HG02588 (cell line): Measurements from ENCODE around the gene ELFN1.

Source experiments
- ATAC-seq: cut with Tn5 transposase; IDR thresholded peaks from one replicate; pipeline ENCODE4 v1.9.1; 2021; ENCODE audit warnings: mild to moderate bottlenecking, moderate library complexity; ENCODE audit not compliant: unreplicated experiment

ELFN1 gene

GRCh38 chr7:1669954-1670893 lies at the start of gene ELFN1:
TSS of gene ELFN1 (plus strand) at chr7:1670277. CDS start at chr7:1744597, 74,320 bp downstream.
- no peak for ATAC-seq

DNA sequence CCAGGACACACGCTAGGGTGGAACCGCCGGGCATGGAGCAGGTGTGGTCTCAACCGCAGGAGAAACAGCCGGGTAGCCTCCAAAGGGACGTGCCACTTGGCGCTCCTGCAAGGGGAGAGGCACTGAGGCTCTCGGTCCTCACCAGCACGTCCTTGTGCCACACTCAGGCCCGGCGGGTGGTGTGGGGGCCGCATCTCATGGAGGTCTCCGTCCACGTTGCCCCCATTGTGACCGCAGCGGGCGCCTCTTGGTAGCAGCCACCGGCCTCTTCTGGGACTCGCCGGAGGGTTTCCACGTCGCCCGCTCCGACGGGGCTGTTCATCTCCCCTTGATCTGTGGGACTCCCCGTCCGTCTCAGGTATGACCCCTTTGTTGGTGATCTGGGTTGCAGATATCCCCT lies 49.2 kb upstream of the ELFN1 start:
- no peak for ATAC-seq

DNA sequence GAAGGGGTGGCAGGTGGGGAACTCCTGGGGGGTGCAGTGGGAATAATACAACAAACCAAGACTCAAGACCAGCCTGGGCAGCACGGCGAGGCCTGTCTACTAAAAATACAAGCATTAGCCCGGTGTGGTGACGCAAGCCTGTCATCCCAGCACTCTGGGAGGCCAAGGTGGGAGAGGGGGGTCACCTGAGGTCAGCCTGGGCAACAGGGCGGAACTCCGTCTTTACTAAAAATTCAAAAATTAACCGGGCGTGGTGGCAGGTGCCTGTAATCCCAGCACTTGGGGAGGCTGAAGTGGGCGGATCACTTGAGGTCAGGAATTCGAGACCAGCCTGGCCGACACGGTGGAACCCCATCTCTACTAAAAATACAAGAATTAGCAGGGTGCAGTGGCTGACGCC lies 48.4 kb upstream of the ELFN1 start:
- ATAC-seq = no peak

DNA sequence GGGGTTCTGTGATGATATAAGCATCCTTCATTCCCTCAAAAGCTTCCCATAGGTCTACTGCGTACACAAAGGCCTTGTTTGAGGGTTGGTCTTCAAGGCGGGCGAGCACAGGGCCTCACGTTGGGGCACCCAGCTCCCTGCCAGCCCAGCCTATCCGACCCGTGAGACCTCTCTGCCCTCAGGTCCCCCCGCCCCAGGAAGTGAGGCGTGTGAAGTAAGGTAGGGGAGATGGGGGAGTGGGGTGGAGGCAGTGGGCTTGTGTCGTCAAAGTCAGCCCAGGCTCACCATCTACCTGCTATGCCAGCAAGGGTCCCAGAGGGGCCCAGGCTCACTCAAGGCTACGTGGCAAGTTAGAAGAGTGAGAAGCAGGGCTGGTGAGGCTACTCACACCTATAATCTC lies 47.6 kb upstream of the ELFN1 start:
- ATAC-seq = no peak

GRCh38 chr7:1623810-1624209 lies 46.3 kb upstream of the ELFN1 start:
- no peak for ATAC-seq

GRCh38 chr7:1624999-1625927 lies 44.8 kb upstream of the ELFN1 start:
- no peak for ATAC-seq

DNA sequence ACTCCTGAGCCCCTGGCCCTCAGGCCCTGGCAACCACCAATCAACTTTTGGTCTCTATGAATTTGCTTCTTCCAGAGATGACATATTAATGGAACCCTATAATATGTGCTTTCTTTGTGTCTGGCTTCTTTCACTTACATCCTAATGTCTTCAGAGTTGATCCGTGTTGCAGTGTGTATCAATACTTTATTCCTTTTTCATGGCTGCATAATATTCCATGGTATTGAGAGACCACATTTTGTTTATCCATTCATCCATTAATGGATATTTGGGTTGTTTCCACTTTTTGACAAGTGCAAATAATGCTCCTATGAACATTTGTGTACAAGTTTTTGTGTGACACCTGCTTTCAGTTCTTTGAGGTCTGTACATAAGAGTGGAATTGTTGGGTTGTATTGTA lies 43.3 kb upstream of the ELFN1 start:
- ATAC-seq = no peak

DNA sequence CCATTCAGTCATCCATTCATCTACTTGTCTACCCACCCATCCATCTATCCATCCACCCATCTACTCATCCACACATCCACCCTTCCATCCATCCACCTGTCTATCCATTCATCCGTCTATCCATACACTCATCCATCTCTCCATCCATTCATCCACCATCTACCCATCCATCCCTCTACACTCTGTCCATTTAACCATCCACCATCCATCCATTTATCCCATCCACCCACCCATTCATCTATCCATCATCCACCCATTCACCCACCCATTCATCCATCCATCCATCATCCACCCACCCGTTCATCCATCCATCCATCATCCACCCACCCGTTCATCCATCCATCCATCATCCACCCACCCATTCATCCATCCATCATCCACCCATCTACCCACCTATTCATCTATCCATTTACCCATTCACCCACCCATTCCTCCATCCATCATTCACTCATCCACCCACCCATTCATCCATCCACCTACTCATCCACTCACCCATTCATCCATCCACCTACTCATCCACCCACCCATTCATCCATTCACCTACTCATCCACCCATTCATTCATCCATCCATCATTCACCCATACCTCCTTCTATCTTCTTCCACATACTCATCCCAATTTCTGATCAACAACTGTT lies 39.3 kb upstream of the ELFN1 start:
- ATAC-seq = no peak

DNA sequence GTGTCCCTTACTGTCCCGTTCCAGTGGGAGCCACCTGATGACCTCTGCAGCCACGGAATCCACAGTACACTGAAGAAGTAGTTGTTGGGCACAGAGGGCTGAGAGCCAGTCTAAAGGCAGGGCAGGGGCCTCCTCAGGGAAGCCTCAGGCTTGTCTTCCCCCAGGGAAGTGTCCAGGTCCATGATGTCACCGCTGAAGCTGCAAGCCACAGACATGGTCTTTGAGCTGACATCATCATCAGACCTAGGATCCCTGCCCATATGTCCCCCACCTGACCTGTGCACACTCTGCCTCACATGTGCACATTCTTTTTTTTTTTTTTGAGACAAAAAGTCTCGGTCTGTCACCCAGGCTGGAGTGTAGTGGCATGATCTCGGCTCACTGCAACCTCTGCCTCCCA lies 38.4 kb upstream of the ELFN1 start:
- no peak for ATAC-seq

GRCh38 chr7:1632506-1632905 lies 37.6 kb upstream of the ELFN1 start:
- ATAC-seq = no peak

- ATAC-seq = no peak
Observed at GRCh38 chr7:1632916-1633785, 36.9 kb upstream of the ELFN1 start.

GRCh38 chr7:1635401-1635800 lies 34.7 kb upstream of the ELFN1 start:
- ATAC-seq = no peak

GRCh38 chr7:1637155-1637554 lies 32.9 kb upstream of the ELFN1 start:
- ATAC-seq = no peak

DNA sequence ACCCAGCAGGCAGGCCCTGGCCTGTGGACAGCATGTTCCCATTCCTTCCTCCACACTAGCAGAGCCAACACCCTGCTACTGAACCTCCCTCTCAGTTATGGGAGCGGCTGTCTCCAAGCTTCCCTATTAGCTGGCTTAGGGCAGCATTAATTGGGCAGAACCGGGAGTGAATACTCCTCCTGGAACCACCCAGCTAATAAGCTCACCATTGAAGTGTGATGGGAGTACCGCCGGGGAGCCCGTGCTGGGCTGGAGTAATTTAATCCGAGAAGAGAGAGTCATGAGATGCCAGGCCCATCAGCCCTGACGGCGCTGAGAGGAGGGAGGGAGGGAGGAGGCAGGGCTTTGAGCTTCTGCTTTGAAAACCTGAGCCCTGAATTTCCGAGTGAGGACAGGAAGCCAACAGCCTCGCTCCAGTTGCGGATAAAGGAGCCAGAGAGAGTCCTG lies 31.8 kb upstream of the ELFN1 start:
- no peak for ATAC-seq

DNA sequence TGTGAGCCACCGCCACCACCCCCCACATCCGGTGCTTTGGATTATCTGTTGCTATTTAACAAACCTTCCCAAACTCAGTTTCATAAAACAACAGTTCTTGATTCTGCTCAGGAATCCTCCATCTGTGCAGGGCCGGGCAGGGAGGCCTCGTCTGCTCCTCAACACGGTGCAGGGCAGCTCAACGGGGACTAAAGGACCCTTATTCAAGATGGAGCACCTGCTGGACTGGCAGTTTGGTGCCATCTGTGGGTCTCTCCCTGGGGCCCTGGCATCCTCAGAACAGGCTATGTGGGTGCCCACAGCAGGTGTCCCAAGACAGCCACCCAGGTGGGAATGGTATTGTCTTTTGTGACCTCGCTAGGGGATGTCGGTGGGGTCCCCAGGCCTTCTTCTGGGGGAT lies 31.0 kb upstream of the ELFN1 start:
- no peak for ATAC-seq

DNA sequence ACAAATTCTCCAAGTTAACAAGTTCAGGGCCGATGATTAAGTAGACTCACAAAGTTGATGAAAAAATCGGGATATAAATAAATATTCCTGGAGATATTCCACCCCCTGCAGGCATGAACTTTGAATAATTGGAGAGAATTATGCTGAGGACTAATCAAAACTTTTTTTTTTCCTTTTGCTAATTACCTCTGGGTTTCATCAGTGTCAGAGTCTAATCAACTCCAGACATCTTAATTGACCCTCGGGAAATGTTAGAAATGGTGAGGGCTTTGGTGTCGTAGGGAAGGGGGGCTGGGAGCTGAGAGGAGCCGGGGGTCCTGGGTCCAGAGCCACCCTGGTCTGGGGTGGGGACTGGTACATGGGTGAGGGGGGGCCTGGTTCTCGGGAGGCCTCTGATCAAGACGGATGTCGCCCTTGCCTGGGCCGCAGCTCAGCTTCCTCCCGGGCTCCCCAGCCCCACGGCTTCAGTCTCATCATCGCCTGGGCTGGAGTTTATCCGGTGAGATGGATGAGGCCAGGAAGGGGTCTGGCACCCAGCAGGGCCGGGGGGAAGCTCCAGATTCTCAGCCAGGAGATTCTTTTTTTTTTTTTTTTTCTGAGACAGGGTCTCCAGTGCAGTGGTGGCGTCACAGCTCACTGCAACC lies 30.4 kb upstream of the ELFN1 start:
- no peak for ATAC-seq

GRCh38 chr7:1640376-1641172 lies 29.5 kb upstream of the ELFN1 start:
- ATAC-seq = no peak

DNA sequence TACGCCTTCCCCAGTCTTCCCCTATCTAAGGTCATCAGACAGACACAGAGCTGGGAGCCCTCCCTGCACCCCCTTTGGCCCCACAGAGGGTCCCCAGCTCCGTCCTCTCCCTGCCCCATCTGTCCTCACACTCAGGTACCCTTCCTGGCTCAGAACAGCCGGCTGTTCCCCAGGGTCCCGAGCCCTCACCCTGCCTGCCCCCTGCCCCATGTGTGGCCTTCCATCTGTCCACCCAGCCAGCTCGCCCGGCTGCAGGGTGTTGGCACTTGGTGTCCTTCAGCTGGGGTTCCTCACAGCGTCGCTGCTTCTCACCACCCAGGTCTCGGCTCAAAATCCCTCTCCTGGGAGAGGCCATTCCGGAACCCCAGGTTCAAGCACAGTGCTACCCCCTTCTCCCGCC lies 28.9 kb upstream of the ELFN1 start:
- ATAC-seq = no peak
